ENCODE measurements around the gene GTPBP2. TPM values are rescaled to one million over a fixed set of nuclear protein-coding genes. Genes with fewer than 3 reads are reported as not detected.

Gene GTPBP2
- total and polyA plus RNA-seq, 2 donors (not counting 1 experiment from before 2014, with no cell fraction given), result 80.8 to 103 TPM

- no peak overlapping the region for H3K9ac ChIP-seq (ENCODE audit: low read length)
- H4K20me1 ChIP-seq (ENCODE audit: control insufficient read depth, insufficient read depth, low read length, poor library complexity, severe bottlenecking), result peaks cover 24% of the 10 kb centered on the region
- Mint-ChIP-seq H3K4me1 (peaks cover 41% of the 10 kb centered on the region), H3K27ac (no peak overlapping the region), H3K4me3 (no peak overlapping the region), H3K27me3 (no peaks in the 10 kb centered on the region), H3K9me3 (ENCODE audit: insufficient read depth) (no peaks in the 10 kb centered on the region)
- no peak overlapping the region for H3K4me3 ChIP-seq (ENCODE audit: control extremely low read depth in 1 of 5, extremely low read depth in 1 of 5, insufficient read depth in 1 of 5, low read depth in 2 of 5, low read length in 4 of 5)
- intact Hi-C loops (cut with micrococcal nuclease), result no loop called here
- DNase-seq (no peak), ATAC-seq (ENCODE audit: low read depth) (no peak)
- H2AFZ ChIP-seq (ENCODE audit: insufficient read depth, low read depth, low read length, poor library complexity, severe bottlenecking), result no peak overlapping the region
- no peak overlapping the region for H3K4me2 ChIP-seq (replicated peaks; ENCODE audit: low read depth, low read length, poor library complexity, severe bottlenecking)
- 99% methylated on average over 19 of the region's 21 CpGs for whole genome bisulfite sequencing (ENCODE audit: insufficient coverage)
- H3K36me3 ChIP-seq (replicated peaks in 1 of 2; ENCODE audit: control extremely low read depth in 1 of 2, control insufficient read depth in 1 of 2, extremely low read depth in 1 of 2, insufficient read depth in 2 of 2, low read length in 1 of 2), result peaks cover 6 to 29% of the 10 kb centered on the region in 2 experiments
- H3K4me1 ChIP-seq (ENCODE audit: control insufficient read depth in 2 of 2, insufficient read depth in 2 of 2, low read length in 2 of 2), result peaks cover 9 to 37% of the 10 kb centered on the region in 2 donors
- ChIA-PET CTCF (interaction anchor here (0.6 kb wide), 1 partner anchor 27 kb away, joined by 3 read pairs; no protein-coding TSS in a partner anchor), POLR2A (no interaction called here)
- peaks cover 64% of the 10 kb centered on the region for H3K79me2 ChIP-seq (ENCODE audit: control insufficient read depth, insufficient read depth, low read length)
- no peaks in the 10 kb centered on the region for H3K9me3 ChIP-seq (ENCODE audit: control extremely low read depth in 1 of 3, control insufficient read depth in 2 of 3, insufficient read depth in 1 of 3, low read length in 2 of 3)
- TF ChIP-seq, protein P1, sequence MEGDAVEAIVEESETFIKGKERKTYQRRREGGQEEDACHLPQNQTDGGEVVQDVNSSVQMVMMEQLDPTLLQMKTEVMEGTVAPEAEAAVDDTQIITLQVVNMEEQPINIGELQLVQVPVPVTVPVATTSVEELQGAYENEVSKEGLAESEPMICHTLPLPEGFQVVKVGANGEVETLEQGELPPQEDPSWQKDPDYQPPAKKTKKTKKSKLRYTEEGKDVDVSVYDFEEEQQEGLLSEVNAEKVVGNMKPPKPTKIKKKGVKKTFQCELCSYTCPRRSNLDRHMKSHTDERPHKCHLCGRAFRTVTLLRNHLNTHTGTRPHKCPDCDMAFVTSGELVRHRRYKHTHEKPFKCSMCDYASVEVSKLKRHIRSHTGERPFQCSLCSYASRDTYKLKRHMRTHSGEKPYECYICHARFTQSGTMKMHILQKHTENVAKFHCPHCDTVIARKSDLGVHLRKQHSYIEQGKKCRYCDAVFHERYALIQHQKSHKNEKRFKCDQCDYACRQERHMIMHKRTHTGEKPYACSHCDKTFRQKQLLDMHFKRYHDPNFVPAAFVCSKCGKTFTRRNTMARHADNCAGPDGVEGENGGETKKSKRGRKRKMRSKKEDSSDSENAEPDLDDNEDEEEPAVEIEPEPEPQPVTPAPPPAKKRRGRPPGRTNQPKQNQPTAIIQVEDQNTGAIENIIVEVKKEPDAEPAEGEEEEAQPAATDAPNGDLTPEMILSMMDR (IDR thresholded peaks at IDR 0.05), result no peak
- TF ChIP-seq EZH2 (IDR thresholded peaks at IDR 0.05; ENCODE audit: borderline replicate concordance, insufficient read depth, low read depth, low read length, poor library complexity, severe bottlenecking), result no peak
- H3K27me3 ChIP-seq (replicated peaks in 1 of 4; ENCODE audit: control extremely low read depth in 1 of 4, control insufficient read depth in 3 of 4, insufficient read depth in 4 of 4, low read length in 3 of 4), result no peaks in the 10 kb centered on the region
- H3K27ac ChIP-seq (ENCODE audit: low read length in 2 of 2), result no peak overlapping the region
Observed at GRCh38 chr6:43639984-43640800, 11.1 kb upstream of the GTPBP2 start.

DNA sequence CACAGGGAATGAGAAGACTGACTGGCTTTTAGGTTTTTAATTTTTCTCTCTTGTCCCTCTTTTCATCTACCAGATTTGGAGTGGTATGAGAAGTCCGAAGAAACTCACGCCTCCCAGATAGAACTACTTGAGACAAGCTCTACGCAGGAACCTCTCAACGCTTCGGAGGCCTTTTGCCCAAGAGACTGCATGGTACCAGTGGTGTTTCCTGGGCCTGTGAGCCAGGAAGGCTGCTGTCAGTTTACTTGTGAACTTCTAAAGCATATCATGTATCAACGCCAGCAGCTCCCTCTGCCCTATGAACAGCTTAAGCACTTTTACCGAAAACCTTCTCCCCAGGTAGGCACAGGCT, 7.2 kb upstream of the GTPBP2 start:
- ATAC-seq (ENCODE audit: low read depth), result no peak
- Histone ChIP-seq H4K20me1 (ENCODE audit: control insufficient read depth, insufficient read depth, low read length, poor library complexity, severe bottlenecking) (peaks cover 19% of the 10 kb centered on the region), H3K36me3 (replicated peaks in 1 of 2; ENCODE audit: control extremely low read depth in 1 of 2, control insufficient read depth in 1 of 2, extremely low read depth in 1 of 2, insufficient read depth in 2 of 2, low read length in 1 of 2) (peaks cover 5 to 16% of the 10 kb centered on the region in 2 experiments), H3K9me3 (ENCODE audit: control extremely low read depth in 1 of 3, control insufficient read depth in 2 of 3, insufficient read depth in 1 of 3, low read length in 2 of 3) (no peaks in the 10 kb centered on the region), H3K27me3 (replicated peaks in 1 of 4; ENCODE audit: control extremely low read depth in 1 of 4, control insufficient read depth in 3 of 4, insufficient read depth in 4 of 4, low read length in 3 of 4) (no peaks in the 10 kb centered on the region), H3K4me1 (ENCODE audit: control insufficient read depth in 2 of 2, insufficient read depth in 2 of 2, low read length in 2 of 2) (peaks cover 12 to 37% of the 10 kb centered on the region in 2 donors), H3K4me3 (ENCODE audit: control extremely low read depth in 1 of 5, extremely low read depth in 1 of 5, insufficient read depth in 1 of 5, low read depth in 2 of 5, low read length in 4 of 5) (peak overlapping the region; percentile 79 to 98 (median 94)), H2AFZ (ENCODE audit: insufficient read depth, low read depth, low read length, poor library complexity, severe bottlenecking) (peak overlapping the region; percentile 97), H3K79me2 (ENCODE audit: control insufficient read depth, insufficient read depth, low read length) (peaks cover 59% of the 10 kb centered on the region), H3K9ac (ENCODE audit: low read length) (peak overlapping the region; percentile 92), H3K27ac (ENCODE audit: low read length in 2 of 2) (peak overlapping the region; percentile 84 to 88), H3K4me2 (replicated peaks; ENCODE audit: low read depth, low read length, poor library complexity, severe bottlenecking) (peak overlapping the region; percentile 86)
- no peaks in the 10 kb centered on the region for H3K9me3 Mint-ChIP-seq (ENCODE audit: insufficient read depth)
- no peak for TF ChIP-seq EZH2 (IDR thresholded peaks at IDR 0.05; ENCODE audit: borderline replicate concordance, insufficient read depth, low read depth, low read length, poor library complexity, severe bottlenecking)
- TF ChIP-seq, protein P1 (IDR thresholded peaks at IDR 0.05), result no peak
- H3K27ac Mint-ChIP-seq, result peak overlapping the region; percentile 98
- 23% methylated on average over 5 of the region's 7 CpGs for WGBS (ENCODE audit: insufficient coverage)
- CTCF ChIA-PET, result interaction anchor here (1.2 to 1.8 kb wide), 5 partner anchors 11 to 443 kb away, joined by 3 to 8 read pairs (median 4); no protein-coding TSS in a partner anchor
- peak overlapping the region; percentile 99 for H3K4me3 Mint-ChIP-seq
- H3K4me1 Mint-ChIP-seq, result peaks cover 38% of the 10 kb centered on the region
- intact Hi-C loops (cut with micrococcal nuclease), result no loop called here
- DNase-seq, result no peak
- H3K27me3 Mint-ChIP-seq, result no peaks in the 10 kb centered on the region
- POLR2A ChIA-PET, result no interaction called here
